K562 (cell line): Measurements from ENCODE around the gene TACSTD2. TPM values are rescaled to one million over a fixed set of nuclear protein-coding genes. Genes with fewer than 3 reads are reported as not detected.

ENCODE experiments used
- BRF1 ChIP-seq: IDR thresholded peaks from 3 replicates; pipeline ENCODE4 v1.6.1; 2011; ENCODE audit warnings: borderline replicate concordance, mild to moderate bottlenecking; ENCODE audit not compliant: insufficient read length; ENCODE audit errors: extremely low read depth
- DLX4 ChIP-seq: fragments of 250-450 bp; sonication (Bioruptor Pico); IDR thresholded peaks from 2 replicates; pipeline ENCODE4 v1.6.1; 2021; ENCODE audit warnings: mild to moderate bottlenecking
- E2F6 ChIP-seq, 2 experiments: IDR thresholded peaks; 2 replicates each; pipeline ENCODE4 v1.6.1; 2011; ENCODE audit warnings: borderline replicate concordance in 1 of 2, control low read depth in 1 of 2, low read depth in 1 of 2, low read length in 1 of 2, mild to moderate bottlenecking in 1 of 2, mixed read lengths in 1 of 2, moderate library complexity in 1 of 2; ENCODE audit not compliant: insufficient read depth in 1 of 2, insufficient read length in 1 of 2, poor library complexity in 1 of 2, severe bottlenecking in 1 of 2; ENCODE audit errors: extremely low read depth in 1 of 2
- MGA ChIP-seq: fragments of 450-650 bp; IDR thresholded peaks from 2 replicates; pipeline ENCODE4 v1.6.1; 2016; ENCODE audit warnings: mild to moderate bottlenecking, moderate library complexity
- NCOA2 ChIP-seq, 2 experiments: fragments of 450-650 bp; IDR thresholded peaks; 2 replicates each; pipeline ENCODE4 v1.6.1; 2018; ENCODE audit warnings: mild to moderate bottlenecking in 2 of 2, moderate library complexity in 1 of 2; ENCODE audit not compliant: partially characterized antibody in 2 of 2
- PREB ChIP-seq: sonication (generic); formaldehyde crosslinking; IDR thresholded peaks from 2 replicates; pipeline ENCODE4 v1.8.1; 2023; ENCODE audit warnings: mild to moderate bottlenecking, missing genetic modification reagents
- SOX6 ChIP-seq: fragments of 450-650 bp; IDR thresholded peaks from 2 replicates; pipeline ENCODE4 v1.6.1; 2014; ENCODE audit warnings: mild to moderate bottlenecking
- ZBTB34 ChIP-seq: fragments of 250-450 bp; sonication (Bioruptor Pico); IDR thresholded peaks from 2 replicates; pipeline ENCODE4 v1.8.0; 2021; ENCODE audit warnings: mild to moderate bottlenecking, moderate library complexity
- ZNF140 ChIP-seq: fragments of 250-450 bp; sonication (Bioruptor Pico); IDR thresholded peaks from 2 replicates; pipeline ENCODE4 v1.8.0; 2021; ENCODE audit warnings: moderate library complexity, mild to moderate bottlenecking, inconsistent platforms
- ZNF79 ChIP-seq: fragments of 250-450 bp; sonication (Bioruptor Pico); IDR thresholded peaks from 2 replicates; pipeline ENCODE4 v1.4.0; 2020; ENCODE audit warnings: low read depth, mild to moderate bottlenecking, moderate library complexity
- polyA plus RNA-seq, 8 experiments: library from polyadenylated mRNA; depleted of rRNA in 4 of 8; stranded (reverse) in 5 of 8; unstranded in 3 of 8; fragments of >200 nt; fragmentation: Nextera tagmentation in 2 of 8; fragmentation: Illumina TruSeq in 1 of 8; extraction: Ambion mirVana in 2 of 8; extraction: Trizol in 1 of 8; gene quantifications; 2 replicates each; pipeline versions ENCODE4 v1.2.1 to v1.2.3, GENCODE V29; 2011 to 2014; ENCODE audit warnings: inconsistent platforms in 1 of 8, missing spikeins in 1 of 8
- total RNA-seq, 7 experiments: library from RNA; depleted of rRNA in 6 of 7; stranded (reverse); fragments of >200 nt in 6 of 7; fragmentation: Illumina TruSeq in 2 of 7; extraction: Trizol in 2 of 7; gene quantifications; 2 replicates each; pipeline versions ENCODE4 v1.2.1 to v1.2.3, GENCODE V29; 2011 to 2021; ENCODE audit warnings: low replicate concordance in 1 of 7

Gene TACSTD2
- total and polyA plus RNA-seq, 9 of the 15 experiments (the other 6 are each of a cell fraction or from before 2014, with no cell fraction given) = 0.04 to 0.31 TPM; not detected in 7

DNA sequence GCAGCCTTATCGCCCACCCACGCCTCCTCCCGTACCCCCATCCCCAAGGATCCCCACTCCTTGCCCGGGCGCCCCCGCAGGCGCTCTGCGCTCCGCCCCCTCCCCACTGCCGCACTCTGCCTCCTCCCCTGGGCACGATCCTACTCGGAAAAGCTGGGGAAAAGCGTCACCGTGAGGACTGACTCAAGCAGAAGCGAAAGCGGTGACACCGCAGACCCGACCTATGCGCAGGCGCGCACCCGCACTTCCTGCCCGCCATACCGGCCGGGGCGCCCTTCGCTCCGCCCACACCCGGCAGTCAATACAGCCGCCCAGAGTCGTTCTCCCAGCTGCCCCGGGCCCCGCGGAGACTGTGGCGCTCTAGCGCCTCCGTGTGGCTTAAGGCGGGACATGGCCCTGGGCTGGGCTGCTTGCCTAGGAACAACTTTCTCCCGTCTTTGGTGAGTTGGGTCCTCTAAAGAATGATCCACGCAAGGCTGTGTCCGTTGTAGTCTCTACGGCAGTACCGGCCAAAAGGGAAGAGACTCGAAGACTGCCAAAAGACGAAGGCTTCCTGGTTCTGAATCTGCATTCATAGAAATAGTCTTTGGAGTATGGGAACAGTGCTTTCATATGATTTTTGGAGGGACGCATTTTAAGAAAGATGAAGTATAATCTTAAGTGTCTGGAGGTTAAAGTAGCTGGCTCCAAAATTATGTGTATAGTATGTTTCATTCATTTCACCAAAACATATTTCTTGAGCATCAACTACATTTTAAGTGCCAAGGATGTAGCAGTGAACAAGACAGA is 30.3 kb downstream of the TACSTD2 start, which contains the start of gene OMA1 (continued):
- TF ChIP-seq E2F6 (IDR thresholded peaks at IDR 0.05; ENCODE audit: borderline replicate concordance in 1 of 2, extremely low read depth in 1 of 2, insufficient read depth in 1 of 2, insufficient read length in 1 of 2, low read depth in 1 of 2, low read length in 1 of 2, poor library complexity in 1 of 2, severe bottlenecking in 1 of 2) (peak in 1 of 2 experiments; percentile 26), ZNF140 (no peak), SOX6 (peak; percentile 49), ZNF79 (CRISPR knock-in tag) (no peak), PREB (no peak), MGA (no peak), BRF1 (no peak), ZBTB34 (CRISPR knock-in tag) (no peak), NCOA2 (IDR thresholded peaks at IDR 0.05; ENCODE audit: partially characterized antibody in 2 of 2) (no peak), DLX4 (CRISPR knock-in tag) (no peak)
